ENCODE measurements around the gene LRRC1.

GRCh38 chr6:53924277-53924676 is 129.5 kb downstream of the LRRC1 start:
- TF ChIP-seq CTCF (IDR thresholded peaks at IDR 0.05; ENCODE audit: insufficient read depth, low read depth, low read length) (no peak), EZH2 (IDR thresholded peaks at IDR 0.05; ENCODE audit: insufficient read depth, low read length) (no peak)

All from astrocyte (in vitro differentiated cells and primary cell).